Measurements from ENCODE around the gene PP2D1.
"Not testable (repeated sequence)": the region's sequence is repeated elsewhere in the genome, so short reads cannot be mapped to it uniquely, and the experiment has no call there.

Gene PP2D1

GRCh38 chr3:20012164-20012563 is at the start of gene PP2D1:
Gene PP2D1, minus strand, starts transcription at chr3:20012264. Its CDS starts 192 bp downstream, at chr3:20012072.
- no peak for DNase-seq (ENCODE audit: low read depth)

- DNase-seq (ENCODE audit: low read depth), result no peak
These were observed 49.1 kb upstream of the PP2D1 start for GRCh38 chr3:20060974-20061685.

- no peak for DNase-seq (ENCODE audit: low read depth)
These were observed 47.9 kb upstream of the PP2D1 start for GRCh38 chr3:20059929-20060328.

GRCh38 chr3:20057612-20058180 is 45.6 kb upstream of the PP2D1 start:
- no peak for DNase-seq (ENCODE audit: low read depth)

GRCh38 chr3:20056725-20057611 is 44.9 kb upstream of the PP2D1 start:
- peak; percentile 64 for DNase-seq (ENCODE audit: low read depth)

- DNase-seq (ENCODE audit: low read depth), result no peak
These were observed 43.8 kb upstream of the PP2D1 start for GRCh38 chr3:20055842-20056241.

GRCh38 chr3:20055020-20055775 is 43.1 kb upstream of the PP2D1 start:
- DNase-seq (ENCODE audit: low read depth), result no peak

- peak; percentile 51 for DNase-seq (ENCODE audit: low read depth)
These were observed 42.5 kb upstream of the PP2D1 start for GRCh38 chr3:20054549-20054987.

- DNase-seq (ENCODE audit: low read depth), result no peak
These were observed 40.8 kb upstream of the PP2D1 start for GRCh38 chr3:20052851-20053250.

GRCh38 chr3:20051123-20051806 is 39.2 kb upstream of the PP2D1 start:
- DNase-seq (ENCODE audit: low read depth), result no peak

- DNase-seq (ENCODE audit: low read depth), result no peak
These were observed 36.2 kb upstream of the PP2D1 start for GRCh38 chr3:20047976-20048883.

GRCh38 chr3:20047341-20047779 is 35.3 kb upstream of the PP2D1 start:
- no peak for DNase-seq (ENCODE audit: low read depth)

GRCh38 chr3:20046556-20046955 is 34.5 kb upstream of the PP2D1 start:
- no peak for DNase-seq (ENCODE audit: low read depth)

GRCh38 chr3:20045141-20045540 is 33.1 kb upstream of the PP2D1 start:
- DNase-seq (ENCODE audit: low read depth), result not testable (repeated sequence)

GRCh38 chr3:20043825-20044224 is 31.8 kb upstream of the PP2D1 start:
- DNase-seq (ENCODE audit: low read depth), result no peak

- no peak for DNase-seq (ENCODE audit: low read depth)
These were observed 31.3 kb upstream of the PP2D1 start for GRCh38 chr3:20043396-20043795.

- DNase-seq (ENCODE audit: low read depth), result no peak
These were observed 30.3 kb upstream of the PP2D1 start for GRCh38 chr3:20042331-20042730.

GRCh38 chr3:20041197-20041780 is 29.2 kb upstream of the PP2D1 start:
- no peak for DNase-seq (ENCODE audit: low read depth)

GRCh38 chr3:20040548-20041196 is 28.6 kb upstream of the PP2D1 start:
- DNase-seq (ENCODE audit: low read depth), result peak; percentile 38

Measured in stromal cell of bone marrow (primary cell).